Neural progenitor cell (in vitro differentiated cells): ENCODE measurements around the gene DHX35. TPM values are rescaled to one million over a fixed set of nuclear protein-coding genes. Genes with fewer than 3 reads are reported as not detected.

Experiments
- DNase-seq: peaks from one replicate; pipeline ENCODE4 v3.0.0-alpha.2; 2016; ENCODE audit warnings: low spot score
- H2AFZ ChIP-seq: fragments of 200-600 bp; sonication (generic); replicated peaks from 2 replicates; pipeline ENCODE4 v1.6.1; 2016; ENCODE audit warnings: antibody characterized with exemption
- H3F3A ChIP-seq: fragments of 200-600 bp; sonication (generic); 2 replicates; pipeline ENCODE4 v1.6.1; 2016; ENCODE audit warnings: antibody characterized with exemption, low read depth
- H3K27ac ChIP-seq: fragments of 200-600 bp; sonication (generic); 2 replicates; pipeline ENCODE4 v1.5.1; 2016; ENCODE audit warnings: mild to moderate bottlenecking
- H3K27me3 ChIP-seq: fragments of 200-600 bp; sonication (generic); 2 replicates; pipeline ENCODE4 v1.6.1; 2016; ENCODE audit warnings: mild to moderate bottlenecking, moderate library complexity
- H3K36me3 ChIP-seq: fragments of 200-600 bp; sonication (generic); 2 replicates; pipeline ENCODE4 v1.5.1; 2016
- H3K4me1 ChIP-seq: fragments of 200-600 bp; sonication (generic); 2 replicates; pipeline ENCODE4 v1.6.1; 2016; ENCODE audit warnings: mixed run types
- H3K4me2 ChIP-seq: fragments of 200-600 bp; sonication (generic); 2 replicates; pipeline ENCODE4 v1.6.1; 2016
- H3K4me3 ChIP-seq: fragments of 200-600 bp; sonication (generic); 2 replicates; pipeline ENCODE4 v1.5.1; 2016
- H3K79me2 ChIP-seq: fragments of 200-600 bp; sonication (generic); 2 replicates; pipeline ENCODE4 v1.6.1; 2016; ENCODE audit warnings: low read depth
- H3K9ac ChIP-seq: fragments of 200-600 bp; sonication (generic); 2 replicates; pipeline ENCODE4 v1.6.1; 2016
- H3K9me3 ChIP-seq: fragments of 200-600 bp; sonication (generic); 2 replicates; pipeline ENCODE4 v1.5.1; 2016; ENCODE audit warnings: low read depth
- H4K20me1 ChIP-seq: fragments of 200-600 bp; sonication (generic); 2 replicates; pipeline ENCODE4 v1.6.1; 2016; ENCODE audit warnings: low read depth
- H3K27ac Mint-ChIP-seq: 3 replicates; pipeline ENCODE4 v1.8.0; 2021; ENCODE audit warnings: mixed read lengths
- H3K27me3 Mint-ChIP-seq: 2 replicates; pipeline ENCODE4 v1.8.0; 2022; ENCODE audit warnings: low read depth, mild to moderate bottlenecking, inconsistent platforms, moderate library complexity, mixed read lengths; ENCODE audit not compliant: insufficient read depth
- H3K36me3 Mint-ChIP-seq: 3 replicates; pipeline ENCODE4 v1.8.0; 2021; ENCODE audit warnings: mixed read lengths
- H3K4me1 Mint-ChIP-seq: 3 replicates; pipeline ENCODE4 v1.8.0; 2021; ENCODE audit warnings: mixed read lengths
- H3K4me3 Mint-ChIP-seq: 3 replicates; pipeline ENCODE4 v1.8.0; 2021; ENCODE audit warnings: mild to moderate bottlenecking, moderate library complexity, mixed read lengths
- H3K9me3 Mint-ChIP-seq: 3 replicates; pipeline ENCODE4 v1.8.0; 2020; ENCODE audit warnings: mixed read lengths
- EZH2 ChIP-seq: fragments of 200-600 bp; sonication (generic); IDR thresholded peaks from 2 replicates; pipeline ENCODE4 v1.6.1; 2017; ENCODE audit warnings: antibody characterized with exemption, mild to moderate bottlenecking, moderate library complexity
- EZH2phosphoT487 ChIP-seq: fragments of 200-600 bp; sonication (generic); IDR thresholded peaks from 2 replicates; pipeline ENCODE4 v1.6.1; 2017; ENCODE audit warnings: antibody characterized with exemption
- total RNA-seq: library from RNA; depleted of rRNA; stranded (reverse); fragments of >200 nt; gene quantifications from 2 replicates; pipeline ENCODE4 v1.2.3, GENCODE V29; 2015; ENCODE audit warnings: low replicate concordance
- TF ChIP-seq, protein P1 (sequence below): fragments of 200-600 bp; sonication (generic); IDR thresholded peaks from 2 replicates; pipeline ENCODE4 v1.5.1; 2017; ENCODE audit warnings: antibody characterized with exemption, mild to moderate bottlenecking

DHX35 gene
- total RNA-seq, 1 donor from 2014 or later = 22.5 TPM

- no peaks in the 10 kb centered on the region for H3K79me2 ChIP-seq
- no peak overlapping the region for H3K27ac ChIP-seq
- DNase-seq = no peak
- H3F3A ChIP-seq = no peaks in the 10 kb centered on the region
- Mint-ChIP-seq H3K27me3 (no peaks in the 10 kb centered on the region), H3K4me1 (no peaks in the 10 kb centered on the region), H3K36me3 (peaks cover 9% of the 10 kb centered on the region), H3K9me3 (no peaks in the 10 kb centered on the region), H3K4me3 (no peak overlapping the region), H3K27ac (no peak overlapping the region)
- no peak overlapping the region for H3K9ac ChIP-seq
- no peak overlapping the region for H2AFZ ChIP-seq
- no peaks in the 10 kb centered on the region for H3K27me3 ChIP-seq
- no peaks in the 10 kb centered on the region for H4K20me1 ChIP-seq
- H3K9me3 ChIP-seq = no peaks in the 10 kb centered on the region
- no peak overlapping the region for H3K4me2 ChIP-seq
- TF ChIP-seq EZH2 (no peak), EZH2phosphoT487 (no peak)
- TF ChIP-seq, protein P1, sequence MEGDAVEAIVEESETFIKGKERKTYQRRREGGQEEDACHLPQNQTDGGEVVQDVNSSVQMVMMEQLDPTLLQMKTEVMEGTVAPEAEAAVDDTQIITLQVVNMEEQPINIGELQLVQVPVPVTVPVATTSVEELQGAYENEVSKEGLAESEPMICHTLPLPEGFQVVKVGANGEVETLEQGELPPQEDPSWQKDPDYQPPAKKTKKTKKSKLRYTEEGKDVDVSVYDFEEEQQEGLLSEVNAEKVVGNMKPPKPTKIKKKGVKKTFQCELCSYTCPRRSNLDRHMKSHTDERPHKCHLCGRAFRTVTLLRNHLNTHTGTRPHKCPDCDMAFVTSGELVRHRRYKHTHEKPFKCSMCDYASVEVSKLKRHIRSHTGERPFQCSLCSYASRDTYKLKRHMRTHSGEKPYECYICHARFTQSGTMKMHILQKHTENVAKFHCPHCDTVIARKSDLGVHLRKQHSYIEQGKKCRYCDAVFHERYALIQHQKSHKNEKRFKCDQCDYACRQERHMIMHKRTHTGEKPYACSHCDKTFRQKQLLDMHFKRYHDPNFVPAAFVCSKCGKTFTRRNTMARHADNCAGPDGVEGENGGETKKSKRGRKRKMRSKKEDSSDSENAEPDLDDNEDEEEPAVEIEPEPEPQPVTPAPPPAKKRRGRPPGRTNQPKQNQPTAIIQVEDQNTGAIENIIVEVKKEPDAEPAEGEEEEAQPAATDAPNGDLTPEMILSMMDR = no peak
- no peaks in the 10 kb centered on the region for H3K4me1 ChIP-seq
- H3K4me3 ChIP-seq = no peak overlapping the region
- H3K36me3 ChIP-seq = peaks cover 1% of the 10 kb centered on the region
These were observed 77.1 kb downstream of the DHX35 start for GRCh38 chr20:39039261-39039660.

DNA sequence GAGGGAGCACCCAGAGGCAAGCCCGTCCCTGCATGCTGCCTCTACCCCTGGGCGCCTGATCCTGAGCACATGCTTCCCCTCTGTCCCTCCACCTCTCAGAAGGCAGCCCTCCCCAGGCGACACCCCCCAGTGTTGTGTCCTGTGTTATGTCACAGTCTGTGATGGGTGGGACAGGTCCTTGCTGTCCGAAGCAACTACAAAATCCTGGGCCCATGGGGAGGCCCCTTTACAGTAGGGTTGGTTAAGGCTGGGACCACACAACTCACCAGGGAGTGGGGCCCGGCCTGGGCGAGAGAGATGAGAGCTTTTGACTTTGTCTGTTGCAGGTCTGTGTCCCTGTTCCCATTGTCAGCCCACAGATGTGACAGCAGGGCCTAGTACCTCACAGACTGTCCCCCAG, 78.0 kb downstream of the DHX35 start:
- H3F3A ChIP-seq = no peaks in the 10 kb centered on the region
- no peak overlapping the region for H3K9ac ChIP-seq
- Mint-ChIP-seq H3K9me3 (no peaks in the 10 kb centered on the region), H3K4me1 (no peaks in the 10 kb centered on the region), H3K36me3 (peaks cover 11% of the 10 kb centered on the region), H3K27ac (no peak overlapping the region), H3K4me3 (no peak overlapping the region), H3K27me3 (no peaks in the 10 kb centered on the region)
- H3K9me3 ChIP-seq = no peaks in the 10 kb centered on the region
- no peak overlapping the region for H3K4me3 ChIP-seq
- no peaks in the 10 kb centered on the region for H4K20me1 ChIP-seq
- TF ChIP-seq EZH2 = no peak
- TF ChIP-seq, protein P1 = no peak
- TF ChIP-seq EZH2phosphoT487 = no peak
- no peak for DNase-seq
- H3K4me2 ChIP-seq = no peak overlapping the region
- H3K36me3 ChIP-seq = no peaks in the 10 kb centered on the region
- no peaks in the 10 kb centered on the region for H3K79me2 ChIP-seq
- no peak overlapping the region for H2AFZ ChIP-seq
- H3K27ac ChIP-seq = no peak overlapping the region
- H3K4me1 ChIP-seq = no peaks in the 10 kb centered on the region
- H3K27me3 ChIP-seq = no peaks in the 10 kb centered on the region

DNA sequence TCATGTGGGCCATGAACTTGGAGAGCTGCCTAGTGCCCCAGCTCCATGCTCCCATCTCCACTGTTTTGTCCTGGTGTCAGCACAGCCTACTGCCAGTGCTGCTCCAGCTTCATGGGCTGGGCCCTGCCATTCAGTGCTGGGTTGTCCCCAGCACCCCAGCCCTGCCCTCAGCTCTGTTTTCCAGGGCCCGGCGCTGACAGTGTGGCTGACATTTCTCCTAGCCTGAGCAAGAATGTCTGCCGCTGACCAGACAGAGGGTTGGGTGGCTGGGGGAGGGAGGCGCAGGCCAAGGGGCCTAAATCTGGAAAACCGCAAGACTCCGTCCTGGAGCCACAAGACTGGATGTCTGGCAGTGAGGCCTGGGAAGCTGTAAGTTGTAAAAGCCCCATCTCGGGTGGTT, 78.9 kb downstream of the DHX35 start:
- no peak overlapping the region for H2AFZ ChIP-seq
- no peaks in the 10 kb centered on the region for H4K20me1 ChIP-seq
- H3K4me3 ChIP-seq = no peak overlapping the region
- H3K27ac ChIP-seq = no peak overlapping the region
- TF ChIP-seq EZH2 = no peak
- TF ChIP-seq, protein P1 = no peak
- no peak for TF ChIP-seq EZH2phosphoT487
- H3K9me3 Mint-ChIP-seq = no peaks in the 10 kb centered on the region
- no peaks in the 10 kb centered on the region for H3K27me3 ChIP-seq
- no peak overlapping the region for H3K4me2 ChIP-seq
- no peak overlapping the region for H3K4me3 Mint-ChIP-seq
- no peaks in the 10 kb centered on the region for H3F3A ChIP-seq
- H3K9me3 ChIP-seq = no peaks in the 10 kb centered on the region
- no peak for DNase-seq
- H3K36me3 ChIP-seq = no peaks in the 10 kb centered on the region
- H3K9ac ChIP-seq = no peak overlapping the region
- no peaks in the 10 kb centered on the region for H3K79me2 ChIP-seq
- H3K4me1 Mint-ChIP-seq = no peaks in the 10 kb centered on the region
- no peaks in the 10 kb centered on the region for H3K27me3 Mint-ChIP-seq
- H3K36me3 Mint-ChIP-seq = peaks cover 11% of the 10 kb centered on the region
- H3K27ac Mint-ChIP-seq = no peak overlapping the region
- no peaks in the 10 kb centered on the region for H3K4me1 ChIP-seq
